Liver (tissue), 3 donors: ENCODE data around the gene MPRIP.

Experiments used
- FOXA1 ChIP-seq: IDR thresholded peaks from 2 replicates; pipeline ENCODE4 v1.6.1; 2016; ENCODE audit warnings: antibody characterized with exemption
- GABPA ChIP-seq, 2 donors: IDR thresholded peaks in 1 of 2; conservative IDR thresholded peaks in 1 of 2; 2 replicates each; pipeline ENCODE4 v1.6.1; 2016; ENCODE audit warnings: antibody characterized with exemption in 2 of 2, mild to moderate bottlenecking in 1 of 2, moderate library complexity in 1 of 2
- JUND ChIP-seq, 2 donors: IDR thresholded peaks; 2 replicates each; pipeline ENCODE4 v1.6.1; 2016; ENCODE audit warnings: antibody characterized with exemption in 2 of 2
- MAX ChIP-seq: IDR thresholded peaks from 2 replicates; pipeline ENCODE4 v1.6.1; 2016; ENCODE audit warnings: antibody characterized with exemption
- NR2F2 ChIP-seq: IDR thresholded peaks from 2 replicates; pipeline ENCODE4 v1.6.1; 2016; ENCODE audit warnings: antibody characterized with exemption
- RAD21 ChIP-seq, 2 donors: IDR thresholded peaks; 2 replicates each; pipeline ENCODE4 v1.6.1; 2016; ENCODE audit warnings: antibody characterized with exemption in 2 of 2, mild to moderate bottlenecking in 2 of 2
- RXRA ChIP-seq, 2 donors: IDR thresholded peaks; 2 replicates each; pipeline ENCODE4 v1.6.1; 2017 to 2018; ENCODE audit warnings: antibody characterized with exemption in 2 of 2, mild to moderate bottlenecking in 1 of 2
- SP1 ChIP-seq: IDR thresholded peaks from 2 replicates; pipeline ENCODE4 v1.6.1; 2018; ENCODE audit warnings: antibody characterized with exemption, mild to moderate bottlenecking
- TAF1 ChIP-seq: conservative IDR thresholded peaks from 2 replicates; pipeline ENCODE4 v1.6.1; 2016; ENCODE audit warnings: antibody characterized with exemption, mild to moderate bottlenecking
- YY1 ChIP-seq: IDR thresholded peaks from 2 replicates; pipeline ENCODE4 v1.6.1; 2016; ENCODE audit warnings: antibody characterized with exemption, mild to moderate bottlenecking
- ZBTB33 ChIP-seq: IDR thresholded peaks from 2 replicates; pipeline ENCODE4 v1.6.1; 2016; ENCODE audit warnings: antibody characterized with exemption
- TF ChIP-seq, protein P1 (sequence below): fragments of 150-350 bp; IDR thresholded peaks from 2 replicates; pipeline ENCODE4 v1.5.1; 2017; ENCODE audit warnings: improper control_type of control experiment, low read depth, low read length; ENCODE audit not compliant: missing input control
- TF ChIP-seq, protein P2 (sequence below): IDR thresholded peaks from 2 replicates; pipeline ENCODE4 v1.6.1; 2016; ENCODE audit warnings: antibody characterized with exemption, mild to moderate bottlenecking
- donor health status: healthy.
- donor health status: healthy.

DNA sequence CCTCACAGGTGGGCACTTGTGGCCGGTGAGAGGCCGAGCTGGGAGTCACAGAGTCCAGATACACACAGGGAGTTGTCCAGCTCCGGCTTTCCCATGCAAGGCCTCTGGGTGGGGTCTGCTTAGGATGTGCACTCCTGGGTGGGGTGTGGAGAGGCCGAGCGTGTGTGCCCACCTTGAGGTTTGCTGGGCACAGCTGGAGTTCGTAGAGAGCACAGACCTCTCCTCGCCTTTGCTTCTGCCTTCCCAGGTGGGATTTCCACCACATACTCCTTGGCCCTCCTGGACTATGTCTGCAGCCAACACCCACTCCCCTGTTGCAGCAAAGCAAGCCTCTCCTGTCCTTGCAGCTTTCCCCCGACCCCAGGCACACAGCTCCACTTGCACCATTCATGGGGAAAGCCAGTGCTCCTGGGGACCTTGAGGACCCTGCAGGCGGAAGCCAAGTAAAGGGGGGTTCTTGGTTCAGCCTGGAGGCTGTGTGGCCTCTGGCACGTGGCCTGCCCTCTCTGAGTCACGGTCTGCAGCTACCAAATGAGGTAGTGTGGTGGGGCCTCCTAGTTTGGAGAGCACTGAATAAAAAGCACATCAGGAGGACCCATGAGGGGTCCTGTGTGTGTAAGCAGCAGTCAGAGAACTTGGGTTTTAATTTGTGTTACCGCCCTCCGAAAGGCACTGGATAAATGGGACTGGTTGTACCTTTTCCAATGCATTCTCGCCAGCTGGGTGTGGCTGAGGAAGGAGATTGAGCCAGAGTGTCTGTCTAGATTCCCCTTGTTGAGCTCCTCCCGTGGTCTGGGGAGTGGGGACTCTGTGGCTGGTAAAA is 31.5 kb downstream of the MPRIP start:
- TF ChIP-seq, protein P1, sequence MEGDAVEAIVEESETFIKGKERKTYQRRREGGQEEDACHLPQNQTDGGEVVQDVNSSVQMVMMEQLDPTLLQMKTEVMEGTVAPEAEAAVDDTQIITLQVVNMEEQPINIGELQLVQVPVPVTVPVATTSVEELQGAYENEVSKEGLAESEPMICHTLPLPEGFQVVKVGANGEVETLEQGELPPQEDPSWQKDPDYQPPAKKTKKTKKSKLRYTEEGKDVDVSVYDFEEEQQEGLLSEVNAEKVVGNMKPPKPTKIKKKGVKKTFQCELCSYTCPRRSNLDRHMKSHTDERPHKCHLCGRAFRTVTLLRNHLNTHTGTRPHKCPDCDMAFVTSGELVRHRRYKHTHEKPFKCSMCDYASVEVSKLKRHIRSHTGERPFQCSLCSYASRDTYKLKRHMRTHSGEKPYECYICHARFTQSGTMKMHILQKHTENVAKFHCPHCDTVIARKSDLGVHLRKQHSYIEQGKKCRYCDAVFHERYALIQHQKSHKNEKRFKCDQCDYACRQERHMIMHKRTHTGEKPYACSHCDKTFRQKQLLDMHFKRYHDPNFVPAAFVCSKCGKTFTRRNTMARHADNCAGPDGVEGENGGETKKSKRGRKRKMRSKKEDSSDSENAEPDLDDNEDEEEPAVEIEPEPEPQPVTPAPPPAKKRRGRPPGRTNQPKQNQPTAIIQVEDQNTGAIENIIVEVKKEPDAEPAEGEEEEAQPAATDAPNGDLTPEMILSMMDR = no peak
- TF ChIP-seq RAD21 (IDR thresholded peaks at IDR 0.05) (no peak), RXRA (IDR thresholded peaks at IDR 0.05) (no peak), NR2F2 (no peak), ZBTB33 (no peak), TAF1 (no peak), YY1 (no peak), MAX (no peak), GABPA (IDR thresholded peaks at IDR 0.05 in 1 of 2, conservative IDR thresholded peaks at IDR 0.05 in 1 of 2) (no peak), JUND (IDR thresholded peaks at IDR 0.05) (no peak), FOXA1 (no peak), SP1 (no peak)
- TF ChIP-seq, protein P2, sequence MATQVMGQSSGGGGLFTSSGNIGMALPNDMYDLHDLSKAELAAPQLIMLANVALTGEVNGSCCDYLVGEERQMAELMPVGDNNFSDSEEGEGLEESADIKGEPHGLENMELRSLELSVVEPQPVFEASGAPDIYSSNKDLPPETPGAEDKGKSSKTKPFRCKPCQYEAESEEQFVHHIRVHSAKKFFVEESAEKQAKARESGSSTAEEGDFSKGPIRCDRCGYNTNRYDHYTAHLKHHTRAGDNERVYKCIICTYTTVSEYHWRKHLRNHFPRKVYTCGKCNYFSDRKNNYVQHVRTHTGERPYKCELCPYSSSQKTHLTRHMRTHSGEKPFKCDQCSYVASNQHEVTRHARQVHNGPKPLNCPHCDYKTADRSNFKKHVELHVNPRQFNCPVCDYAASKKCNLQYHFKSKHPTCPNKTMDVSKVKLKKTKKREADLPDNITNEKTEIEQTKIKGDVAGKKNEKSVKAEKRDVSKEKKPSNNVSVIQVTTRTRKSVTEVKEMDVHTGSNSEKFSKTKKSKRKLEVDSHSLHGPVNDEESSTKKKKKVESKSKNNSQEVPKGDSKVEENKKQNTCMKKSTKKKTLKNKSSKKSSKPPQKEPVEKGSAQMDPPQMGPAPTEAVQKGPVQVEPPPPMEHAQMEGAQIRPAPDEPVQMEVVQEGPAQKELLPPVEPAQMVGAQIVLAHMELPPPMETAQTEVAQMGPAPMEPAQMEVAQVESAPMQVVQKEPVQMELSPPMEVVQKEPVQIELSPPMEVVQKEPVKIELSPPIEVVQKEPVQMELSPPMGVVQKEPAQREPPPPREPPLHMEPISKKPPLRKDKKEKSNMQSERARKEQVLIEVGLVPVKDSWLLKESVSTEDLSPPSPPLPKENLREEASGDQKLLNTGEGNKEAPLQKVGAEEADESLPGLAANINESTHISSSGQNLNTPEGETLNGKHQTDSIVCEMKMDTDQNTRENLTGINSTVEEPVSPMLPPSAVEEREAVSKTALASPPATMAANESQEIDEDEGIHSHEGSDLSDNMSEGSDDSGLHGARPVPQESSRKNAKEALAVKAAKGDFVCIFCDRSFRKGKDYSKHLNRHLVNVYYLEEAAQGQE = no peak
